ENCODE measurements around the gene CCNA2. TPM values are rescaled to one million over a fixed set of nuclear protein-coding genes. Genes with fewer than 3 reads are reported as not detected.

CCNA2 gene
- polyA plus RNA-seq, 3 donors from 2014 or later: 0.80 to 0.91 TPM; not detected in 1

- peak overlapping the region in 4 of 6 donors; percentile 45 to 97 (median 60) for H3K27ac Mint-ChIP-seq
- DNase-seq: no peak
- peaks cover 0 to 3% (median 0%) of the 10 kb centered on the region in 3 donors for H3K36me3 Mint-ChIP-seq
- peak overlapping the region in 4 of 5 donors; percentile 22 to 98 (median 97) for H3K4me3 Mint-ChIP-seq
- H3K4me1 Mint-ChIP-seq: peaks cover 27 to 34% of the 10 kb centered on the region in 2 donors
- H3K9me3 Mint-ChIP-seq: no peaks in the 10 kb centered on the region
- H3K27me3 Mint-ChIP-seq (ENCODE audit: low read depth in 3 of 3): peaks cover 10 to 21% (median 14%) of the 10 kb centered on the region in 3 donors
These were observed 24.4 kb downstream of the CCNA2 start for GRCh38 chr4:121799208-121799823.

- no peak for DNase-seq
- Mint-ChIP-seq H3K4me3 (no peak overlapping the region), H3K4me1 (peaks cover 13 to 17% of the 10 kb centered on the region in 2 donors), H3K27me3 (ENCODE audit: low read depth in 3 of 3) (peaks cover 8 to 15% (median 15%) of the 10 kb centered on the region in 3 donors), H3K27ac (no peak overlapping the region), H3K9me3 (no peaks in the 10 kb centered on the region), H3K36me3 (no peaks in the 10 kb centered on the region)
These were observed 27.4 kb downstream of the CCNA2 start for GRCh38 chr4:121796283-121796682.

GRCh38 chr4:121794505-121795188 lies 29.0 kb downstream of the CCNA2 start:
- Mint-ChIP-seq H3K9me3 (peaks cover 0 to 2% (median 0%) of the 10 kb centered on the region in 6 donors), H3K4me3 (no peak overlapping the region), H3K36me3 (no peaks in the 10 kb centered on the region), H3K27ac (no peak overlapping the region), H3K27me3 (ENCODE audit: low read depth in 3 of 3) (peaks cover 6 to 8% (median 8%) of the 10 kb centered on the region in 3 donors), H3K4me1 (peaks cover 0 to under 1% of the 10 kb centered on the region in 2 donors)
- DNase-seq: no peak

GRCh38 chr4:121792966-121793365 lies 30.7 kb downstream of the CCNA2 start:
- Mint-ChIP-seq H3K27ac (no peak overlapping the region), H3K4me1 (no peaks in the 10 kb centered on the region), H3K36me3 (no peaks in the 10 kb centered on the region), H3K4me3 (no peak overlapping the region), H3K27me3 (ENCODE audit: low read depth in 3 of 3) (peaks cover 6 to 17% (median 14%) of the 10 kb centered on the region in 3 donors), H3K9me3 (peaks cover 0 to 2% (median 0%) of the 10 kb centered on the region in 6 donors)
- DNase-seq: no peak

- Mint-ChIP-seq H3K9me3 (peaks cover 0 to 2% (median 0%) of the 10 kb centered on the region in 6 donors), H3K27me3 (ENCODE audit: low read depth in 3 of 3) (peaks cover 6 to 23% (median 20%) of the 10 kb centered on the region in 3 donors)
These were observed 32.2 kb downstream of the CCNA2 start for GRCh38 chr4:121791481-121791880.

GRCh38 chr4:121790976-121791375 lies 32.7 kb downstream of the CCNA2 start:
- no peak overlapping the region for H3K4me3 Mint-ChIP-seq
- no peaks in the 10 kb centered on the region for H3K36me3 Mint-ChIP-seq
- H3K4me1 Mint-ChIP-seq: no peaks in the 10 kb centered on the region
- DNase-seq: no peak
- H3K27ac Mint-ChIP-seq: no peak overlapping the region
- H3K9me3 Mint-ChIP-seq: peaks cover 0 to 2% (median 0%) of the 10 kb centered on the region in 6 donors
- peaks cover 6 to 23% (median 20%) of the 10 kb centered on the region in 3 donors for H3K27me3 Mint-ChIP-seq (ENCODE audit: low read depth in 3 of 3)

More at GRCh38 chr4:121791481-121791880, 32.2 kb downstream of the CCNA2 start:
- H3K27ac Mint-ChIP-seq: no peak overlapping the region
- H3K4me3 Mint-ChIP-seq: no peak overlapping the region
- no peaks in the 10 kb centered on the region for H3K4me1 Mint-ChIP-seq
- DNase-seq: no peak
- H3K36me3 Mint-ChIP-seq: no peaks in the 10 kb centered on the region

- no peak overlapping the region for H3K4me3 Mint-ChIP-seq
- DNase-seq: no peak
- H3K9me3 Mint-ChIP-seq: peaks cover 0 to 2% (median 0%) of the 10 kb centered on the region in 6 donors
- no peaks in the 10 kb centered on the region for H3K36me3 Mint-ChIP-seq
- no peaks in the 10 kb centered on the region for H3K4me1 Mint-ChIP-seq
- H3K27ac Mint-ChIP-seq: no peak overlapping the region
- H3K27me3 Mint-ChIP-seq (ENCODE audit: low read depth in 3 of 3): peaks cover 6 to 23% (median 20%) of the 10 kb centered on the region in 3 donors
These were observed 33.5 kb downstream of the CCNA2 start for GRCh38 chr4:121789960-121790829.

GRCh38 chr4:121789455-121789854 lies 34.2 kb downstream of the CCNA2 start:
- no peak for DNase-seq
- no peak overlapping the region for H3K4me3 Mint-ChIP-seq
- peak overlapping the region in 1 of 6 donors; percentile 1 for H3K27ac Mint-ChIP-seq
- peaks cover 5 to 23% (median 18%) of the 10 kb centered on the region in 3 donors for H3K27me3 Mint-ChIP-seq (ENCODE audit: low read depth in 3 of 3)
- no peaks in the 10 kb centered on the region for H3K36me3 Mint-ChIP-seq
- no peaks in the 10 kb centered on the region for H3K4me1 Mint-ChIP-seq
- H3K9me3 Mint-ChIP-seq: peaks cover 0 to 7% (median 1%) of the 10 kb centered on the region in 6 donors

GRCh38 chr4:121788896-121789295 lies 34.8 kb downstream of the CCNA2 start:
- no peaks in the 10 kb centered on the region for H3K4me1 Mint-ChIP-seq
- peaks cover 0 to 13% (median 1%) of the 10 kb centered on the region in 6 donors for H3K9me3 Mint-ChIP-seq
- H3K27me3 Mint-ChIP-seq (ENCODE audit: low read depth in 3 of 3): peaks cover 7 to 21% (median 15%) of the 10 kb centered on the region in 3 donors
- H3K27ac Mint-ChIP-seq: no peak overlapping the region
- DNase-seq: no peak
- no peaks in the 10 kb centered on the region for H3K36me3 Mint-ChIP-seq
- no peak overlapping the region for H3K4me3 Mint-ChIP-seq

- no peaks in the 10 kb centered on the region for H3K36me3 Mint-ChIP-seq
- H3K4me1 Mint-ChIP-seq: no peaks in the 10 kb centered on the region
- peaks cover 0 to 16% (median 1%) of the 10 kb centered on the region in 6 donors for H3K9me3 Mint-ChIP-seq
These were observed 37.5 kb downstream of the CCNA2 start for GRCh38 chr4:121786221-121786620.

GRCh38 chr4:121785479-121785878 lies 38.2 kb downstream of the CCNA2 start:
- Mint-ChIP-seq H3K36me3 (no peaks in the 10 kb centered on the region), H3K4me1 (no peaks in the 10 kb centered on the region), H3K9me3 (peaks cover 0 to 16% (median 0%) of the 10 kb centered on the region in 6 donors), H3K4me3 (no peak overlapping the region), H3K27me3 (ENCODE audit: low read depth in 3 of 3) (peaks cover 11 to 26% (median 20%) of the 10 kb centered on the region in 3 donors), H3K27ac (no peak overlapping the region)
- no peak for DNase-seq

More at GRCh38 chr4:121786221-121786620, 37.5 kb downstream of the CCNA2 start:
- Mint-ChIP-seq H3K27me3 (ENCODE audit: low read depth in 3 of 3) (peaks cover 11 to 26% (median 16%) of the 10 kb centered on the region in 3 donors), H3K27ac (no peak overlapping the region), H3K4me3 (no peak overlapping the region)
- no peak for DNase-seq

- no peaks in the 10 kb centered on the region for H3K36me3 Mint-ChIP-seq
- peaks cover 10 to 23% (median 22%) of the 10 kb centered on the region in 3 donors for H3K27me3 Mint-ChIP-seq (ENCODE audit: low read depth in 3 of 3)
- DNase-seq: no peak
- H3K4me3 Mint-ChIP-seq: no peak overlapping the region
- no peak overlapping the region for H3K27ac Mint-ChIP-seq
- H3K9me3 Mint-ChIP-seq: peaks cover 0 to 16% (median 0%) of the 10 kb centered on the region in 6 donors
- H3K4me1 Mint-ChIP-seq: no peaks in the 10 kb centered on the region
These were observed 38.7 kb downstream of the CCNA2 start for GRCh38 chr4:121784975-121785374.

GRCh38 chr4:121784401-121784800 lies 39.3 kb downstream of the CCNA2 start:
- H3K9me3 Mint-ChIP-seq: peaks cover 0 to 16% (median 0%) of the 10 kb centered on the region in 6 donors
- no peaks in the 10 kb centered on the region for H3K36me3 Mint-ChIP-seq
- DNase-seq: no peak
- no peaks in the 10 kb centered on the region for H3K4me1 Mint-ChIP-seq
- peaks cover 10 to 23% (median 21%) of the 10 kb centered on the region in 3 donors for H3K27me3 Mint-ChIP-seq (ENCODE audit: low read depth in 3 of 3)
- no peak overlapping the region for H3K4me3 Mint-ChIP-seq
- H3K27ac Mint-ChIP-seq: no peak overlapping the region
